IPS-NIHi11 (cell line): ENCODE measurements around the gene BATF.
A peak's percentile ranks its signal among the peaks of the same experiment; 100 is the strongest.

Experiments used
- DNase-seq: peaks from one replicate; pipeline ENCODE4 v3.0.0; 2012; ENCODE audit warnings: mixed read lengths, low spot score

The BATF gene

DNA sequence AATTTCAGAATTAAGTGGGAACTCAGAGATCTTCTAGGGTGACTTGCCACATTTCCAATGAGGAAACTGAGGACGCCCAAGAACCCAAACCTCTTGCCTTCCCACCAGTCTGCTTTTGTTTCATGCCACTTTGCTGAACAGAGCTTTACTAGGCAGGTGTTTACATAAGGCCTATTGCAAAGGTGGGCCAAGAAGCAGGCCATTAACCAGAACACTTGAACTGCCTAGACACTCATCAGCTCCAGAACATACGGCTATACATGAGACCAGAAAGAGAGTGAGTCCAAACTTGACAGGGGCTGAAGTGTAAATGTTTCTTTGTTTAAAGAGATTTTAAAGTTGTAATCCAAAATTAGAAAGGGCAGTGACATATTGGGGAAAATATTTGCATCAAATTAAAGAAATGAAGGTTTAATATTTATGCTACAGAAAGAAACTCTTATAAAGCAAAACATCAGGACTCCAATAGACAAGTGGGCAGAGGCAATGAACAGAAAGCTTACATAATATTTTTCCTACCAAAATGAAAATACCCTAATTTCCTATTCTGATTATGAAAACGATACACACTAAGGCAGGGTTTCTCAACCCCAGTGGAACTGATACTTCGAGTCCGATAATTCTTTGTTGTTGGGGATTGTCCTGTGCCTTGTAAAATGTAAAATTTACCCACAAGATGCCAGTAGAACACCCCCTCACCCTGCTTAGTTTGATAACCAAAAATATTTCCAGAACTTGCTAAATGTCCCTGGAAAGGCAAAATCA is 11.7 kb downstream of the BATF start:
- no peak for DNase-seq

GRCh38 chr14:75535164-75535898 is 13.1 kb downstream of the BATF start:
- no peak for DNase-seq

GRCh38 chr14:75537071-75537470 is 14.8 kb downstream of the BATF start:
- no peak for DNase-seq

- DNase-seq: no peak
Observed at GRCh38 chr14:75539162-75539560, 16.9 kb downstream of the BATF start.

DNA sequence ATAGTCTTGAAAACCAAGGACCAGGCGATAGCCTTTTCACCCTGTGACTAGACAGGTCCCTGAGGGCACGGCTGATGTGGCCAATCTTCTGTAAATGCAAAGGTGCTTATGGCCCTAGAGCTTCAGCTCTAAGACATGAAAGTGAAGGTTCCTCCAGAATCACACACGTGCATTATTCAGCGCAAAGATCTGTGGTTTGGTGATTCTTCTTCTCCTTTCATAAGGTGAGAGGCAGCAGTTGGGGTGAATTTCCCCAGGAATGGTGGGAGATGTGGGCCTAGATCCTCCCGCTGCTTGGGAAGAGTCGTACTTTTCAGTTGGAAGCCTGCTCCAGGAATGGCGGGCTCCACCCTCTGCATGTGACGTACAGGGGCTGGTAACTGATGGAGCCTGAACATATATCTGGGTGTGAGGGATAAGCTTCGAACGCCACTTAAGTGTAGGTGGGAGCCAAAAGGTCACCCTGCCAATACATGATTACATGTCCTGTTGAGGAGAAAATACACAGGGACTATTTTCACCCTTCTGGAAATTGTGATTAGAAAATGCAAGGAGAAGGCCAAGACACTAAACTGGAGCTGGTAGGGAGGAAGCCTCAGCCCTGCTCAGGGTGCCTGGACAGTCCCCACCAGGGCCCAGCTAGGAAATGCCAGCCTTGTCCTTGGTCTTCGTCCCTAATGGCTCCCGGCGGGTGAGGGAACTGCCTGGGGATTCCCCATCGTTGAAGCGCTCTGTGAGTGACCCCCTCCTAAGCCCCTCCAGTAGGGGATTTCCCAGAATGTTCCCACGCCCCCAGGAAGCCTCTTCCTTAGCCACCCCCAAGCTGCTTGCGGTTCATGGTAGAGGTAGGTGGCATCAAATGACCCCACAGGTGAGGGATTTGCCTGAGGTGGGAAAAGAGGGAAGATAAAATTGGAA is 17.6 kb downstream of the BATF start:
- DNase-seq: peak; percentile 37

GRCh38 chr14:75540479-75540851 is 18.2 kb downstream of the BATF start:
- DNase-seq: no peak

GRCh38 chr14:75542588-75543091 is 20.4 kb downstream of the BATF start:
- peak; percentile 45 for DNase-seq

GRCh38 chr14:75543253-75543652 is 21.0 kb downstream of the BATF start:
- DNase-seq: no peak

DNA sequence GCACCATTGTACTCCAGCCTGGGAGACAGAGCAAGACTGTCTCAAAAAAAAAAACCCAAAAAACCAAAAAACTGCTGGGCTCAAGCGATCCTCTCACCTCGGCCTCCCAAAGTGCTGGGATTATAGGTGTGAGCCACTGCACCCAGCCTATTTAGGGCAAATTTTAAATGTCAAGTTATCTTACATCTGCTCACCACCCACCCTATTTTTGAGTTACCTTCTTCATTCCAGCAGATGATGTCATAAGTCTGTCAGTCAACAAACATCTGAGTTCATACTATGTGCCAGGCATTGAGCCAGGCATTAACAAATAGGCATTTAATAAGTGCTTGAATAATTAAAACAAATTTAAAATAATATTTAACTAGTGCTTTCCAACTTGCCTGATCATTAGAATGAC is 21.5 kb downstream of the BATF start:
- no peak for DNase-seq

DNA sequence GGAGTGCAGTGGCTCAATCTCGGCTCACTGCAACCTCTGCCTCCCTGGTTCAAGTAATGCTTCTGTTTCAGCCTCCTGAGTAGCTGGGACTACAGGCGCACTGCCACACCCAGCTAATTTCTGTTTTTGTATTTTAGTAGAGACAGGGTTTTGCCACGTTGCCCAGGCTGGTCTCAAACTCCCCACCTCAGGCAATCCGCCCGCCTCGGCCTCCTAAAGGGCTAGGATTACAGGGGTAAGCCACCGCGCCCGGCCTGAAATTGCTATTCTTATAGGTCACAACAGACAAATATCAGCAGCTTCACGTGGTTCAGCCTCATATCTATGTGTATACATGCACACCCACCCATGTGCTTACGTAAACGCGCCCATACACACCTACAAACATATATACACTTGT is 23.6 kb downstream of the BATF start:
- no peak for DNase-seq

- DNase-seq: no peak
Observed at GRCh38 chr14:75547552-75548250, 25.4 kb downstream of the BATF start.

GRCh38 chr14:75548544-75548943 is 26.3 kb downstream of the BATF start:
- DNase-seq: no peak

DNA sequence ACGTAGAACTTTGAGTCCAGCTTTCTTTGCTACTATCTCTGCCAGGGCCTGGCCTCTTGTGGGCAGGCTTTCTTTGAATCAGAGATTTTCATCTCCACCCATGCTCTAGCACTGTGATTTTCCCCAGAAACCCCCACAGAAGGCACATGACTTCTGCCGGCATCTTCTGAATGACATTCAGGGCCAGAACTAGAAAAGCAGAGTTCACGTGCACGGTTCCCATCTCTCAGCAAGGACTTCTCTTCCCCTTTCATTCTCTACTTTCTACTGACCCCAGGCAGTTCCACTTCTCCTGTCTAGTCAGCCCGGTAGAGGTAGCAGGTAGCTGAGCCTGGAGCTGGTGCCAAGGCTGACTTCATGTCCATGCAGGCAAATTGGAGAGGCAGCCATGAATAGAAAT is 26.9 kb downstream of the BATF start:
- DNase-seq: no peak

DNA sequence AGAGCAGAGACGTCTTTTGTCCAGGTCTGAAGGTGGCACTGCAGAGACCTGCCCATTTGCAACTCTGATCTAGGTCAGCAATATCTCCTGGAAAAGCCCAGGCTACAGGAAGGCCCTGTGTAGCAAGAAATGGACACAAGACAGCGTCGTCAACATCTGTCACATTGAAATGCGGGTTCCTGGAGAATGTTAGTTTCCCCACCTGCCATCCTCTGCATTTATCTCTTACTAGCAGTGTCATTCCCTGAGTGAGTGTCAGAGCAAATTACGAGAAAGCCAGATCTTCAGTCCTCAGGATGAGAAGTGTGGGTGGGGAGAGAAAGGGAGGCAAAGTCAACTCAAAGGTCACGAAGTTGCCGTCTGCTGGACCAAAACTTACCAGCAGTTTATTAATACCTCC is 28.8 kb downstream of the BATF start:
- no peak for DNase-seq

DNA sequence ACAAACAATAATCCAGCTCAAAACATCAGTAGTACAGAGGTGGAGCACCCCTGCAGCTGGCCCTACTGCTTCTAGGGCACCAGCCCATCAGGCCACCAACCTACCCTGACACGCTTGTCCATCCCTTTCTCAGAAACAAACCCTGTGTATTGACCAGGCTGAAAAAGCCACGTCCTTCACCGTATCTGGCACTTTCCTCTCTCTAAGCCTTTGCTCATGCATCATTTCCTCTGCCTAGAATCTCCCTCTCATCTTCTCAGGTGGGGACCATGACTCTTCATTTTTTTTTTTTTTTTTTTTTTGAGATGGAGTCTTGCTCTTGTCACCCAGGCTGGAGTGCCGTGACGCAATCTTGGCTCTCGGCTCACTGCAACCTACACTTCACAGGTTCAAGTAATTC is 30.9 kb downstream of the BATF start:
- DNase-seq: no peak

- DNase-seq: no peak
Observed at GRCh38 chr14:75553761-75554364, 31.6 kb downstream of the BATF start.

DNA sequence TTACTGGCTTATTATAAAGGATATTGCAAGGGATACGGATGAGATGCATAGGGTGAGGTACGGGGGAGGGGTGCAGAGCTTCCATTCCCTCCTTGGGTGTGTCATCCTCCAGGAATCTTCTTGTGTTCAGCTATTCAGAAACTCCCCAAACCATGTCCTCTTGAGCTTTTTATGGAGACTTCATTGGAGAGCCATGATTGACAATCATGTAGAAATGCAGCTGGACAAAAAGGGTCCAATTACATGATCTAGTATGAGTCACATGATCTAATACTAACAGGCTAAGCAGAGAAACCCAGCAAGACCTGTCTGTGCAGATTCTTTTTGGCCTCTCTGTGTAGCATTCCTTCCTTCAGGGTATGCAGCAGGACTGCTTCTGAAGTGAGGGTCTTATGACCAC is 32.2 kb downstream of the BATF start:
- DNase-seq: no peak

GRCh38 chr14:75558440-75558839 is 36.2 kb downstream of the BATF start:
- no peak for DNase-seq

DNA sequence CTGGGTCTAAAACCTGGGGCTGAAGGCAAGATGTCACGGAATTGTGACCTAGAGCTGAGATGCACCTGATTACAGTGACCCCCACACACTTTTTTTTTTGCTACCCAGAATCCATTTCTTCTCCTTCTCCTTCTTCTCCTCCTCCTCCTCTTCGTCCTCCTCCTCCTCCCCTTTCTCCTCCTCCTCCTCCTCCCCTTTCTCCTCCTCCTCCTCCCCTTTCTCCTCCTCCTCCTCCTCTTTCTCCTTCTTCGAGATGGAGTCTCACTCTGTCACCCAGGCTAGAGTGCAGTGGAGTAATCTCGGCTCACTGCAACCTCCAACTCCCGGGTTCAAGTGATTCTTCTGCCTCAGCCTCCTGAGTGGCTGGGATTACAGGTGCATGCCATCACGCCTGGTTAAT is 36.8 kb downstream of the BATF start:
- no peak for DNase-seq

DNA sequence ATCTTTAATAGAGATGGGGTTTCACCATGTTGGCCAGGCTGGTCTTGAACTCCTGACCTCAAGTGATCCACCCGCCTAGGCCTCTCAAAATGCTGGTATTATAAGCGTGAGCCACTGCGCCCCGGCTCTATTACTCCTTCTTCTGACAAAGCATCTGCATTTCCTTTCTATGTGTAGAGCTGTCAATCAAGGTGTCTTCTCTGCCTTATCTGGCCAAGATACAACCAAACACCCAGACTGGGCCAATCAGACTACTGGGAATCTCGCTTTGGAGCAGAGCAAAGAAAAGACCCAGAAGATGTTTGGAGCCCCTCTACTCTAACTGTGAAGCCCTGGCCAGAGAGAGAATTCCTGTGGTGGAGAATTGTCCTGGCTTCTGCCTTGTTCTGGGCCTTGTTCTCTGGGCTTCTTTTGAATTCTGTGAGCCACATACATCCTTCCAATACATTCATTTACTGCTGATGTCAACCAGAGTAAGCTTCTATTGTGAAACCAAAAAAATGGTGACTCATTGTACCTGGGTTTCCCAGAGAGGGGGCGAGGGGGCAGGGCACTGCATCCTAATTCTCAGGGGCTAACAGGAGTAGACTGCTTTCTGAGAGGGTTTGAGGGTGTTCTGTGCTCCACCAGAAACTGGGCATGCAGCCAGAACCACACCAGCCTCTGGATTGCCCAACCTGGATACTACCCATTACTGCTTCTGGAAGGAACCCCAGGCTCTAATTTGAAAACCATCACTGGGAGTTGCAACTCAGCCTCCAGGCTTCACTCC is 37.4 kb downstream of the BATF start:
- no peak for DNase-seq

DNA sequence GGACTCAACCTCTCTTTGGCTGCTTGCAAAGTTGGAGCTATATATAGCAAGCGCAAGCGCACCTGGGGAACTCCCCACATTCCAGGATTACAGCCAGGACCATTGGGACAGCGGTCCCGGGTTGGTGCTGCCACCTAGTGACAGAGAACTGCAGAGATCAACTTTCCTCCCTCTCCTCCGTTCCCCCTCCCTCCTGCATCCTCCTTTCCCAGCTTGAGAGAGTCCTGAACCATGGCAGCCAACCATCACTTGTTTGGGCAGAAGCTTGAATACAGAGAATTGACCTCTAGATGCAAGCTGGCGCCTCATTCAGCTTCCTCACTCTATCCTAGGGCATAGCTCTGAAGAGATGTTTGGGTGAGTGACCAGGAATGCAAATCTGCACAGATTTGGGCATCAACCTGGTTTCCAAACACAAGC is 38.8 kb downstream of the BATF start:
- DNase-seq: peak; percentile 91
